ENCODE measurements around the gene AK4. TPM values are rescaled to one million over a fixed set of nuclear protein-coding genes. Genes with fewer than 3 reads are reported as not detected.

AK4 gene
- total and polyA plus RNA-seq, 2 experiments from 2014 or later, result 65.4 to 110 TPM

- peaks cover 16% of the 10 kb centered on the region; the same call in 1 of the 2 replicates for H4K20me1 ChIP-seq (ENCODE audit: insufficient read depth)
- no peak overlapping the region for H3K27ac ChIP-seq
- no peaks in the 10 kb centered on the region for H3K36me3 ChIP-seq (ENCODE audit: low read depth)
- H3K79me2 ChIP-seq (ENCODE audit: insufficient read depth), result peaks cover 67% of the 10 kb centered on the region
- 93 to 95% methylated on average over 23 of the region's 23 CpGs for WGBS, 2 experiments (ENCODE audit: low coverage in 1 of 2, low lambda C conversion rate in 2 of 2, missing lambda C conversion rate in 2 of 2)
- H3K9me3 ChIP-seq (ENCODE audit: low read depth), result no peaks in the 10 kb centered on the region
- no peak for DNase-seq
- H3K9me2 ChIP-seq (ENCODE audit: insufficient read depth), result no peaks in the 10 kb centered on the region
- H2AFZ ChIP-seq, result no peak overlapping the region
- no peak overlapping the region for H3K4me3 ChIP-seq
- H3F3A ChIP-seq (ENCODE audit: insufficient read depth), result 0 out of 2 replicates have a peak, but pooled peaks cover 6% of the 10 kb centered on the region
- H3K27me3 ChIP-seq (replicated peaks; ENCODE audit: insufficient read depth), result no peaks in the 10 kb centered on the region
- in situ Hi-C loops (cut with MboI), result no loop called here
- TF ChIP-seq EZH2 (IDR thresholded peaks at IDR 0.05; ENCODE audit: insufficient read depth, poor library complexity, severe bottlenecking) (no peak), EZH2phosphoT487 (IDR thresholded peaks at IDR 0.05; ENCODE audit: insufficient read depth, low read depth) (no peak)
- H3K9ac ChIP-seq, result no peak overlapping the region
- no peaks in the 10 kb centered on the region for H3K4me1 ChIP-seq (ENCODE audit: insufficient read depth)
- no peak overlapping the region for H3K4me2 ChIP-seq (ENCODE audit: unreplicated experiment)
Observed at GRCh38 chr1:65150583-65151263, 2.7 kb downstream of the AK4 start.

GRCh38 chr1:65151641-65152040 is 3.6 kb downstream of the AK4 start:
- Histone ChIP-seq H3K27ac (no peak overlapping the region), H2AFZ (no peak overlapping the region), H3K9me2 (ENCODE audit: insufficient read depth) (no peaks in the 10 kb centered on the region), H3F3A (ENCODE audit: insufficient read depth) (0 out of 2 replicates have a peak, but pooled peaks cover 6% of the 10 kb centered on the region), H3K27me3 (replicated peaks; ENCODE audit: insufficient read depth) (no peaks in the 10 kb centered on the region), H3K4me3 (no peak overlapping the region), H3K79me2 (ENCODE audit: insufficient read depth) (peaks cover 76% of the 10 kb centered on the region), H3K36me3 (ENCODE audit: low read depth) (no peaks in the 10 kb centered on the region), H3K4me1 (ENCODE audit: insufficient read depth) (no peaks in the 10 kb centered on the region), H4K20me1 (ENCODE audit: insufficient read depth) (peaks cover 16% of the 10 kb centered on the region; the same call in 1 of the 2 replicates), H3K9me3 (ENCODE audit: low read depth) (no peaks in the 10 kb centered on the region), H3K9ac (no peak overlapping the region), H3K4me2 (ENCODE audit: unreplicated experiment) (no peak overlapping the region)
- no peak for DNase-seq
- in situ Hi-C loops (cut with MboI), result no loop called here
- no peak for TF ChIP-seq EZH2 (IDR thresholded peaks at IDR 0.05; ENCODE audit: insufficient read depth, poor library complexity, severe bottlenecking)
- no peak for TF ChIP-seq EZH2phosphoT487 (IDR thresholded peaks at IDR 0.05; ENCODE audit: insufficient read depth, low read depth)
- WGBS, 2 experiments (ENCODE audit: low coverage in 1 of 2, low lambda C conversion rate in 2 of 2, missing lambda C conversion rate in 2 of 2), result 95 to 97% methylated on average over 1 of the region's 1 CpG

- H3K79me2 ChIP-seq (ENCODE audit: insufficient read depth), result peaks cover 96% of the 10 kb centered on the region
- H3K9ac ChIP-seq, result no peak overlapping the region
- peaks cover 21% of the 10 kb centered on the region; the same call in 1 of the 2 replicates for H4K20me1 ChIP-seq (ENCODE audit: insufficient read depth)
- TF ChIP-seq EZH2 (IDR thresholded peaks at IDR 0.05; ENCODE audit: insufficient read depth, poor library complexity, severe bottlenecking) (no peak), EZH2phosphoT487 (IDR thresholded peaks at IDR 0.05; ENCODE audit: insufficient read depth, low read depth) (no peak)
- no peak overlapping the region for H3K4me3 ChIP-seq
- H3K4me1 ChIP-seq (ENCODE audit: insufficient read depth), result no peaks in the 10 kb centered on the region
- no peaks in the 10 kb centered on the region for H3K9me3 ChIP-seq (ENCODE audit: low read depth)
- no peaks in the 10 kb centered on the region for H3K27me3 ChIP-seq (replicated peaks; ENCODE audit: insufficient read depth)
- H3K27ac ChIP-seq, result no peak overlapping the region
- peaks cover 3% of the 10 kb centered on the region; the same call in 1 of the 2 replicates for H3K36me3 ChIP-seq (ENCODE audit: low read depth)
- no peak overlapping the region for H2AFZ ChIP-seq
- H3K9me2 ChIP-seq (ENCODE audit: insufficient read depth), result no peaks in the 10 kb centered on the region
- WGBS, 2 experiments (ENCODE audit: low coverage in 1 of 2, low lambda C conversion rate in 2 of 2, missing lambda C conversion rate in 2 of 2), result 84 to 85% methylated on average over 4 of the region's 4 CpGs
- in situ Hi-C loops (cut with MboI), result no loop called here
- DNase-seq, result no peak
- H3F3A ChIP-seq (ENCODE audit: insufficient read depth), result 0 out of 2 replicates have a peak, but pooled peaks cover 6% of the 10 kb centered on the region
- no peak overlapping the region for H3K4me2 ChIP-seq (ENCODE audit: unreplicated experiment)
Observed at GRCh38 chr1:65153635-65154034, 5.6 kb downstream of the AK4 start.

- 71% methylated on average over 2 of the region's 2 CpGs for WGBS, 2 experiments (ENCODE audit: low coverage in 1 of 2, low lambda C conversion rate in 2 of 2, missing lambda C conversion rate in 2 of 2)
- Histone ChIP-seq H3K36me3 (ENCODE audit: low read depth) (peaks cover 3% of the 10 kb centered on the region; the same call in 1 of the 2 replicates), H3K27me3 (replicated peaks; ENCODE audit: insufficient read depth) (no peaks in the 10 kb centered on the region), H3K27ac (no peak overlapping the region), H3F3A (ENCODE audit: insufficient read depth) (no peaks in the 10 kb centered on the region), H3K9ac (no peak overlapping the region), H4K20me1 (ENCODE audit: insufficient read depth) (peaks cover 20% of the 10 kb centered on the region; the same call in 1 of the 2 replicates), H3K4me3 (no peak overlapping the region), H3K9me2 (ENCODE audit: insufficient read depth) (no peaks in the 10 kb centered on the region), H3K4me1 (ENCODE audit: insufficient read depth) (no peaks in the 10 kb centered on the region), H3K79me2 (ENCODE audit: insufficient read depth) (peaks cover 99% of the 10 kb centered on the region), H2AFZ (no peak overlapping the region), H3K4me2 (ENCODE audit: unreplicated experiment) (no peak overlapping the region), H3K9me3 (ENCODE audit: low read depth) (no peaks in the 10 kb centered on the region)
- TF ChIP-seq EZH2phosphoT487 (IDR thresholded peaks at IDR 0.05; ENCODE audit: insufficient read depth, low read depth) (no peak), EZH2 (IDR thresholded peaks at IDR 0.05; ENCODE audit: insufficient read depth, poor library complexity, severe bottlenecking) (no peak)
- in situ Hi-C loops (cut with MboI), result no loop called here
- no peak for DNase-seq
Observed at GRCh38 chr1:65156910-65157545, 9.0 kb downstream of the AK4 start.

Data from GM23248 (cell line).